Temporal lobe (tissue), 1 donor: Measurements from ENCODE around the gene NR4A3. TPM values are rescaled to one million over a fixed set of nuclear protein-coding genes. Genes with fewer than 3 reads are reported as not detected.

Experiments used
- total RNA-seq: library from RNA; depleted of rRNA; stranded (reverse); fragments of >200 nt; gene quantifications from one replicate; pipeline ENCODE4 v1.2.3, GENCODE V29; 2014

The NR4A3 gene
- total RNA-seq, 1 donor from 2014 or later: 9.1 TPM

Other genes starting within 250 kb of the NR4A3 start
- gene STX17, start 84.8 kb downstream of the NR4A3 start, total RNA-seq: 27.3 TPM